Endothelial cell of umbilical vein (primary cell): ENCODE data around the gene MAPK8. TPM values are rescaled to one million over a fixed set of nuclear protein-coding genes. Genes with fewer than 3 reads are reported as not detected.
A peak's percentile ranks its signal among the peaks of the same experiment; 100 is the strongest.

Experiments used
- BruUV-seq: library from RNA; stranded (reverse); fragments of 400-500 nt; replicated peaks from 2 replicates; lab custom pipeline; 2021; lab: Mats Ljungman, UMichigan
- CTCF ChIA-PET: fragments of 300-600, 350-600 bp; sonication (Branson Sonifier 250); formaldehyde crosslinking; loops from one replicate; lab custom pipeline; 2021; ENCODE audit warnings: antibody characterized with exemption, inconsistent platforms; lab: Charles Lee
- POLR2A ChIA-PET: fragments of 300-600, 350-600 bp; sonication (Branson Sonifier 250); formaldehyde crosslinking; loops from one replicate; lab custom pipeline; 2021; ENCODE audit warnings: antibody characterized with exemption, inconsistent platforms; lab: Charles Lee
- DNase-seq: peaks from one replicate; pipeline ENCODE4 v3.0.0-alpha.2; 2011; ENCODE audit warnings: low read depth, low spot score
- FAIRE-seq: peaks from 2 replicates; lab custom pipeline; 2011; peaks lifted over from hg19 to GRCh38; lab: Jason Lieb, UNC
- H2AFZ ChIP-seq: 2 replicates; pipeline ENCODE4 v1.6.0; 2012; ENCODE audit warnings: low read depth, low read length, control low read depth, inconsistent platforms
- H3K27ac ChIP-seq: 2 replicates; pipeline ENCODE4 v1.5.1; 2011; ENCODE audit warnings: low read depth, mild to moderate bottlenecking, control low read depth, low read length, moderate library complexity; ENCODE audit not compliant: insufficient read depth
- H3K27me3 ChIP-seq, 2 experiments: 2 replicates each; pipeline versions ENCODE4 v1.6.0 to v1.6.1; 2011; ENCODE audit warnings: low read length in 2 of 2, mixed read lengths in 1 of 2; ENCODE audit not compliant: control insufficient read depth in 2 of 2, insufficient read depth in 2 of 2
- H3K36me3 ChIP-seq, 2 experiments: 2 replicates in 1 of 2; 3 replicates in 1 of 2; pipeline ENCODE4 v1.5.1; 2011; ENCODE audit warnings: low read length in 2 of 2, mild to moderate bottlenecking in 1 of 2, moderate library complexity in 1 of 2; ENCODE audit not compliant: control insufficient read depth in 2 of 2, insufficient read depth in 2 of 2; ENCODE audit errors: extremely low read depth in 1 of 2
- H3K4me1 ChIP-seq: 3 replicates; pipeline ENCODE4 v1.5.1; 2011; ENCODE audit warnings: mild to moderate bottlenecking, low read length; ENCODE audit not compliant: control insufficient read depth, insufficient read depth; ENCODE audit errors: extremely low read depth
- H3K4me2 ChIP-seq: 2 replicates; pipeline ENCODE4 v1.6.1; 2011; ENCODE audit warnings: low read length, control low read depth, mixed read lengths; ENCODE audit not compliant: insufficient read depth
- H3K4me3 ChIP-seq, 3 experiments: fragments of 200-600 bp in 1 of 3; sonication (generic), shearing (Covaris generic) in 1 of 3; replicated peaks in 1 of 3; 2 replicates each; pipeline ENCODE4 v1.5.1; 2011 to 2016; ENCODE audit warnings: control low read depth in 3 of 3, low read length in 3 of 3, mild to moderate bottlenecking in 2 of 3, inconsistent platforms in 1 of 3, low read depth in 1 of 3, moderate library complexity in 1 of 3; ENCODE audit not compliant: insufficient read depth in 1 of 3
- H3K79me2 ChIP-seq: 2 replicates; pipeline ENCODE4 v1.6.0; 2012; ENCODE audit warnings: low read length, inconsistent platforms; ENCODE audit not compliant: control insufficient read depth, insufficient read depth
- H3K9ac ChIP-seq: replicated peaks from 2 replicates; pipeline ENCODE3; 2011; ENCODE audit warnings: low read length, control low read depth; ENCODE audit not compliant: insufficient read depth; ENCODE audit errors: extremely low read depth
- H3K9me1 ChIP-seq: replicated peaks from 3 replicates; pipeline ENCODE4 v1.6.0; 2011; ENCODE audit warnings: mild to moderate bottlenecking, low read length; ENCODE audit not compliant: control insufficient read depth, insufficient read depth; ENCODE audit errors: extremely low read depth
- H3K9me3 ChIP-seq: replicated peaks from 2 replicates; pipeline ENCODE4 v1.5.1; 2012; ENCODE audit warnings: low read length, inconsistent platforms; ENCODE audit not compliant: control insufficient read depth, insufficient read depth
- H4K20me1 ChIP-seq: replicated peaks from 2 replicates; pipeline ENCODE3; 2011; ENCODE audit warnings: mild to moderate bottlenecking, low read length; ENCODE audit not compliant: control insufficient read depth, insufficient read depth; ENCODE audit errors: extremely low read depth
- FOS ChIP-seq: IDR thresholded peaks from 2 replicates; pipeline ENCODE4 v1.6.1; 2011; ENCODE audit warnings: mild to moderate bottlenecking, low read length, moderate library complexity, borderline replicate concordance; ENCODE audit not compliant: insufficient read depth
- GATA2 ChIP-seq: IDR thresholded peaks from 2 replicates; pipeline ENCODE4 v1.7.0; 2011; ENCODE audit warnings: low read depth, mild to moderate bottlenecking, moderate library complexity, mixed read lengths, low read length; ENCODE audit not compliant: insufficient read length, insufficient read depth
- JUN ChIP-seq: IDR thresholded peaks from 2 replicates; pipeline ENCODE4 v1.6.1; 2011; ENCODE audit warnings: borderline replicate concordance, low read depth; ENCODE audit not compliant: insufficient read length, insufficient read depth
- POLR2A ChIP-seq: IDR thresholded peaks from 2 replicates; pipeline ENCODE4 v1.6.1; 2012; ENCODE audit warnings: low read depth, mild to moderate bottlenecking, control low read depth, low read length
- POLR2AphosphoS5 ChIP-seq: IDR thresholded peaks from 2 replicates; pipeline ENCODE4 v1.6.1; 2012; ENCODE audit warnings: low read depth, mild to moderate bottlenecking, control low read depth, low read length, moderate library complexity; ENCODE audit not compliant: insufficient read depth
- dilution Hi-C: fragments of 300-500 bp; cut with MboI; formaldehyde crosslinking; loops from one replicate; pipeline ENCODE4 v1.15.0; 2019; ENCODE audit warnings: low sequenced_read_pairs; ENCODE audit not compliant: extremely low pct_ligation_motif_present
- intact Hi-C: fragments of 100-400 bp; cut with micrococcal nuclease; formaldehyde crosslinking; loops from one replicate; pipeline ENCODE4 v1.10.0; 2022
- polyA plus RNA-seq, 4 experiments: library from polyadenylated mRNA; depleted of rRNA in 3 of 4; stranded (reverse) in 3 of 4; unstranded in 1 of 4; fragments of >200 nt; gene quantifications; 2 replicates each; pipeline versions ENCODE4 v1.2.1 to v1.2.3, GENCODE V29; 2011 to 2012; ENCODE audit warnings: missing spikeins in 1 of 4
- total RNA-seq: library from RNA; stranded (reverse); gene quantifications from 2 replicates; pipeline ENCODE4 v1.2.3, GENCODE V29; 2021

The MAPK8 gene
- total and polyA plus RNA-seq, 2 donors (not counting 3 experiments of a cell fraction or from before 2014, with no cell fraction given), result 25.3 to 56.2 TPM

GRCh38 chr10:48470115-48470892 lies 163.8 kb downstream of the MAPK8 start:
- no peaks in the 10 kb centered on the region for H4K20me1 ChIP-seq
- no peaks in the 10 kb centered on the region for H3K36me3 ChIP-seq
- no peak overlapping the region for H2AFZ ChIP-seq
- no peaks in the 10 kb centered on the region for H3K27me3 ChIP-seq
- no peak overlapping the region for H3K4me3 ChIP-seq
- no peaks in the 10 kb centered on the region for H3K9me1 ChIP-seq
- peaks cover 22% of the 10 kb centered on the region for H3K4me1 ChIP-seq
- TF ChIP-seq FOS (no peak), POLR2A (peak; percentile 22), POLR2AphosphoS5 (peak; percentile 74), JUN (no peak), GATA2 (peak; percentile 40)
- no peak overlapping the region for H3K4me2 ChIP-seq
- POLR2A ChIA-PET, result no interaction called here
- peak overlapping the region; percentile 54 for H3K27ac ChIP-seq
- FAIRE-seq (peak; percentile 97), DNase-seq (peak; percentile 96)
- BruUV-seq, result no TSS peak
- intact Hi-C loops, result no loop called here
- H3K9me3 ChIP-seq, result no peaks in the 10 kb centered on the region
- peaks cover 27% of the 10 kb centered on the region for H3K79me2 ChIP-seq
- dilution Hi-C loops, result no loop called here
- CTCF ChIA-PET, result interaction anchor here (1.1 to 1.6 kb wide), 7 partner anchors 14 to 186 kb away, joined by 3 to 7 read pairs (median 6); no protein-coding TSS in a partner anchor
- H3K9ac ChIP-seq, result no peak overlapping the region
